HG02938 (cell line): Measurements from ENCODE around the gene ADARB1.

ENCODE experiments used
- ATAC-seq: cut with Tn5 transposase; IDR thresholded peaks from one replicate; pipeline ENCODE4 v1.9.1; 2021; ENCODE audit warnings: mild to moderate bottlenecking, moderate library complexity; ENCODE audit not compliant: unreplicated experiment

The ADARB1 gene

GRCh38 chr21:45113543-45113942 is 39.2 kb downstream of the ADARB1 start:
- ATAC-seq, result no peak

- no peak for ATAC-seq
Measured at GRCh38 chr21:45114072-45114471, 39.7 kb downstream of the ADARB1 start.

- ATAC-seq, result no peak
Measured at GRCh38 chr21:45114475-45114874, 40.1 kb downstream of the ADARB1 start.

- ATAC-seq, result no peak
Measured at GRCh38 chr21:45115141-45115540, 40.8 kb downstream of the ADARB1 start.

GRCh38 chr21:45116066-45116465 is 41.7 kb downstream of the ADARB1 start:
- no peak for ATAC-seq

GRCh38 chr21:45117314-45117713 is 42.9 kb downstream of the ADARB1 start:
- no peak for ATAC-seq

- no peak for ATAC-seq
Measured at GRCh38 chr21:45118099-45118498, 43.7 kb downstream of the ADARB1 start.

- no peak for ATAC-seq
Measured at GRCh38 chr21:45119812-45120211, 45.4 kb downstream of the ADARB1 start.

GRCh38 chr21:45120975-45121374 is 46.6 kb downstream of the ADARB1 start:
- no peak for ATAC-seq

- ATAC-seq, result no peak
Measured at GRCh38 chr21:45122030-45122429, 47.6 kb downstream of the ADARB1 start.

GRCh38 chr21:45122432-45123132 is 48.2 kb downstream of the ADARB1 start:
- ATAC-seq, result no peak

- no peak for ATAC-seq
Measured at GRCh38 chr21:45123440-45123839, 49.1 kb downstream of the ADARB1 start.

- ATAC-seq, result no peak
Measured at GRCh38 chr21:45124596-45124995, 50.2 kb downstream of the ADARB1 start.

GRCh38 chr21:45125357-45125756 is 51.0 kb downstream of the ADARB1 start:
- no peak for ATAC-seq

GRCh38 chr21:45126204-45126626 is 51.8 kb downstream of the ADARB1 start:
- ATAC-seq, result no peak

- ATAC-seq, result no peak
Measured at GRCh38 chr21:45126983-45127382, 52.6 kb downstream of the ADARB1 start.

- ATAC-seq, result no peak
Measured at GRCh38 chr21:45127937-45128336, 53.6 kb downstream of the ADARB1 start.

- ATAC-seq, result no peak
Measured at GRCh38 chr21:45128613-45129188, 54.3 kb downstream of the ADARB1 start.

GRCh38 chr21:45129189-45129923 is 55.0 kb downstream of the ADARB1 start:
- ATAC-seq, result no peak

GRCh38 chr21:45130324-45130774 is 56.0 kb downstream of the ADARB1 start:
- no peak for ATAC-seq

GRCh38 chr21:45131537-45131999 is 57.2 kb downstream of the ADARB1 start:
- no peak for ATAC-seq
